Mucosa of gallbladder (tissue), 1 donor: ENCODE measurements around the gene HNRNPD. TPM values are rescaled to one million over a fixed set of nuclear protein-coding genes. Genes with fewer than 3 reads are reported as not detected.
"Not testable (repeated sequence)": the region's sequence is repeated elsewhere in the genome, so short reads cannot be mapped to it uniquely, and the experiment has no call there.

ENCODE experiments used
- DNase-seq: peaks from one replicate; pipeline ENCODE4 v3.0.0-alpha.2; 2020; ENCODE audit warnings: low spot score
- total RNA-seq: library from RNA; stranded (reverse); gene quantifications from one replicate; pipeline ENCODE4 v1.2.1, GENCODE V29; 2021
- donor health status: DM: no; HTN: no; CAD: no.

HNRNPD gene, protein sequence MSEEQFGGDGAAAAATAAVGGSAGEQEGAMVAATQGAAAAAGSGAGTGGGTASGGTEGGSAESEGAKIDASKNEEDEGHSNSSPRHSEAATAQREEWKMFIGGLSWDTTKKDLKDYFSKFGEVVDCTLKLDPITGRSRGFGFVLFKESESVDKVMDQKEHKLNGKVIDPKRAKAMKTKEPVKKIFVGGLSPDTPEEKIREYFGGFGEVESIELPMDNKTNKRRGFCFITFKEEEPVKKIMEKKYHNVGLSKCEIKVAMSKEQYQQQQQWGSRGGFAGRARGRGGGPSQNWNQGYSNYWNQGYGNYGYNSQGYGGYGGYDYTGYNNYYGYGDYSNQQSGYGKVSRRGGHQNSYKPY
- total RNA-seq, result 123 TPM

DNA sequence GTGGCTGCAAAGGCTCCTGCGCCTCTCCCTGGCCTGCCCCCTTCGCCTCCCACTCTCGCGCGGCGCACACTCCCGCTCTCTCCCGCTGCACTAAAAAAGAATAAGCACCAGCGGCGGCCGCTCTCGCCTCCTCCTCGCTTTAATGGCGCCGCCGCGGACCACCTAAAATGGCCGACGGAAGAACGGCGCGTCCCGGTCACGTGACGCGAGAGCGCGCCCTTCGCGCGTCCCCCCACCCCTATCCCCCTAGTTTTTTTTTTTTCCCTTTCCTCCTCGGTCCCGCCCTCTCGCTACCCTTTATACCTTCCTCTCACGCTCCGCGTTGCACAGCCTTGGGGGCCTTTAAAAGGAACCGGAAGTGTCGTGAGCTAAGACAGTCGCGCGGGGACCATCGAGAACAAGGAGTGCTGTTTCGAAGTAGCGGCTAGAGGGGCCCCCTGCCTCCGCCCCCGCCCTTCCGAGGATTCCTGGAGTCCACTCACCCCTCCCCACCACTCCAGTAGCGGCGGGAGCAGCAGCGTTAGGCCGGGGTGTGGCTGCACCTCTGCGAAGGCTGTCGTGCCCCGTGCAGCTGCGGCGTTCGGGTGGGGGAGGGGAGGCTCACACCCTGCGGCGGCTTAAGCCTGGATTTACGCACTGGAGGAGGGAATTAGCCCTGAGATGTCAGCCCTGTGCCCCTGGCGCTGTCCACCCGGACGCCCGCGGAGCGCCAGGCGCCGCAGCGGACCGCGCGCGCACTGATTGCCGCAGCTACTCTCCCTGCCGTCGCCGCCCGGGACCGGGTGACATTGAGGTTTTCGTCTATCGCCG lies at the start of gene HNRNPD:
Gene HNRNPD (minus strand): TSS at position 176 of the 810 bp plus-strand sequence. CDS start 313 bp downstream, outside the sequence.
- DNase-seq, result peak; percentile 98

GRCh38 chr4:82422616-82423015 lies 48.8 kb upstream of the HNRNPD start:
- no peak for DNase-seq

- DNase-seq, result no peak
These were observed 48.2 kb upstream of the HNRNPD start for GRCh38 chr4:82421796-82422560.

DNA sequence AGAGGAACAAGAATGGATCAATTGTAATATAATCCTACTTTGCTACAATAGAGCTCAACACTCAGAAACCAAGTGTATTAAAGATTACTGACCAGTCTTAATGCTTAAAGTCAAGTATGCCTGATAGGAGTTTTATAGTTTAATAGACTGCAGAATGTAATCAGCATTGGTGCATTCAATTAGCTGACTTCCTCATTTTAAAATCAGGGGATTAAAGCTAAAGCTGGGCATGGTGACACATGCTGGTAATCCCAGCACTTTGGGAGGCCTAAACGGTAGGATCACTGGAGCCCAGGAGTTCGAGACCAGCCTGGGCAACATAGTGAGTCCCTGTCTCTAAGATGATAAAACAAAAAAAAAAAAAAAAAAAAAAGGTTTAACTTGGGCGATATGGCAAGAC lies 45.7 kb upstream of the HNRNPD start:
- DNase-seq, result no peak

DNA sequence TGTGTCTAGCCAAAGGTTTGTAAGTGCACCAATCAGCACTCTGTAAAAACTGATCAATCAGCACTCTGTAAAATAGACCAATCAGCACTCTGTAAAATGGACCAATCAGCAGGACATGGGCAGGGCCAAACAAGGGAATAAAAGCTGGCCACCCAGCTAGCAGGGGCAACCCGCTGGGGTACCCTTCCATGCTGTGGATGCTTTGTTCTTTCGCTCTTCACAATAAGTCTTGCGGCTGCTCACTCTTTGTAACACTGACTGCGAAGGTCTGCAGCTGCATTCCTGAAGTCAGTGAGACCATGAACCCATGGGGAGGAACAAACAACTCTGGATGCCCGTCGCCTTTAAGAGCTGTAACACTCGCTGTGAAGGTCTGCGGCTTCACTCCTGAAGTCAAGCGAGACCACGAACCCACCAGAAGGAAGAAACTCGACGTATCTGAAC lies 42.2 kb upstream of the HNRNPD start:
- DNase-seq, result no peak

- not testable (repeated sequence) for DNase-seq
These were observed 41.3 kb upstream of the HNRNPD start for GRCh38 chr4:82415061-82415460.

DNA sequence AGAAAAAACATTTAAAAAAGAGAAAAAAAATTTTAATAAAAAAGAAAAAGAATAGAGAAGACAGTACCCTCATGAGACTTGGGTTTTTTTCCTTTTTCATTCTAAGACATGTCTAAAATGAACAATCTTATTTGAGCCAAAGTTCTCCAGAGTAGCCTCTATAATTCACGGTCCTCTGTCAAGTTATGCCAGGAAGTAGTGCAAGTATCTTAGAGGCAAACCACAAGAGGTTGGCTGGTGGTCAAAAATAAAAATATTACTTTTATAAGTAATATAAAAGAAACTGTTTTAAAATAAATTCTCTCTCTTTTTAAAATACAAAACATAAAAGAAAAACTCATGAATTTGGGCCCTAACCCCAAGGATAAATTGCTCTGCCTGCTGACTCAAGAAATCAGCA lies 29.9 kb upstream of the HNRNPD start:
- no peak for DNase-seq

DNA sequence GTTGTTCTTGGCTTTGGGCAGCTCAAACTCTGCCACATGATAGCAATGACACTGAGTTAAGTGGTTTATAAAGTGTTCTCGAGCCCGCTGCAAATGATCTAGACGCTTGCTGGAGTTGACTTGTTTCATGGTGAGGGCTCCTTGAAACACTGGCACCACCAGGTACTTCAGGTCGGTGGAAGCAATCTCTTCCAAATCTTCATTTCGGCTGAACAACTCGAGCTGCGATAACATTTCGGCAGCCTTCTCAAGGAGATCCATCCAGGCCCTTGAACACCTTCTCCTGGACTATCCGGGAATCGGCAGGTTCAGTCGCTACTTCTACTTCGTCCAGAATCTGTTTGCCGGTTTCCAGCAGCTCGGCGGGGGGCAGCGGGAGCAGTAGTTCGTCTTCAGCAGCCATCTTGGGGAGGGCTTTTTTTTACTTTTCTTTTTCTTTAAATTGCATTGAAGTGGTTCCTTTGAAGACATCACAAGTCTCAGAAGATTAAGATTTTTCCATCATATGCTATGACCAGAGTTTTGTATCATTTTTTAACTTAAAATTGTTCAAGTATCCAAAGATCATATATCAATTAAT lies 28.5 kb upstream of the HNRNPD start:
- DNase-seq, result no peak

- no peak for DNase-seq
These were observed 27.8 kb upstream of the HNRNPD start for GRCh38 chr4:82401600-82401999.

- no peak for DNase-seq
These were observed 24.5 kb upstream of the HNRNPD start for GRCh38 chr4:82398263-82398662.

DNA sequence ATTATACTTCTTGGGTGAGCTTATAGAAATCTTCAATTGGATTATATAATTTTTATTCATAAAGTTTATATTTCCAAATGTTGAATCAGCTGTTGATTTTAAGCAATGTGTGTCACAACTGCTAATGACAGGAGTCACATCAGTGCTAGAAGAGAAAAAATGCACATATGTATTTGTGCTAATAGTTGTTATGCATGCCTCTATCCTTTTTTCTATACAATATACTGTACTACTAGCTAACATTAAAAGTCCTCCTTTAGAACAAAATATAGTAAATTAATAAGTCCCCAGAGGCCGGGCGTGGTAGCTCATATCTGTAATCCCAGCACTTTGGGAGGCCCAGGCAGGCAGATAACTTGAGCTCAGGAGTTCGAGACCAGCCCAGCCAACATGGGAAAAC lies 23.7 kb upstream of the HNRNPD start:
- no peak for DNase-seq

DNA sequence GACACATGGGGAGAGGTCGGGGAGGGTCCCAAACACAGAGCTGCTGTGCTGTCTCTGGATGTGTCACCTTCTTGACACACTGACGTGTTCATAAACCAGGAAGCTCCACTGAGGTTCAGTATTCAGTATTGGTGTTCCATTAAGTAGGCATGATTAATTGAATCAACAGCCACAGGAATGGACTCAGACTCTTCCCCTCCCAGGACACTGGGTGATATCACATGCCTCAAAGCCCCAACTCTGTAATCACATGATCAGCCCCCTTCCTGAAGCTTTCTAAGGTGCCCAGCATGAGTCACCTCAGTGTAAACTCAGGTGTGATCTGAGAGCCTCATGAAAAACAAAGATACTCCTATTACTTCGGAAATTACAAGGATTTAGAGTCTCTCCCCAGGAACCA lies 21.1 kb upstream of the HNRNPD start:
- peak; percentile 67 for DNase-seq

DNA sequence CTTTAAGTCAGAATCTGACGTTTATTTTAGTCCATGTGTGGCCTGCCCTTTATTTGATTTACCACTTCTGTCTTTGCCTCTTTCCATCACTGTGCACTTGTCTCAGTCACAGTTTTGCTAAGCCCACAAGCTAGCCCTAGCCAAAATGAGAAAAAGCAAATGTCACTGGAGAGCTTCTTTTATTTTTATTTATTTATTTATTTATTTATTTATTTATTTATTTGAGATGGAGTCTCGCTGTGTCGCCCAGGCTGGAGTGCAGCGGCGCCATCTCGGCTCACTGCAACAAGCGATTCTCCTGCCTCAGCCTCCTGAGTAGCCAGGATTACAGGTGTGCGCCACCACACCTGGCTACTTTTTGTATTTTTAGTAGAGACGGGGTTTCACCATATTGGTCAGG lies 16.3 kb upstream of the HNRNPD start:
- DNase-seq, result not testable (repeated sequence)

GRCh38 chr4:82388405-82388804 lies 14.6 kb upstream of the HNRNPD start:
- DNase-seq, result no peak

DNA sequence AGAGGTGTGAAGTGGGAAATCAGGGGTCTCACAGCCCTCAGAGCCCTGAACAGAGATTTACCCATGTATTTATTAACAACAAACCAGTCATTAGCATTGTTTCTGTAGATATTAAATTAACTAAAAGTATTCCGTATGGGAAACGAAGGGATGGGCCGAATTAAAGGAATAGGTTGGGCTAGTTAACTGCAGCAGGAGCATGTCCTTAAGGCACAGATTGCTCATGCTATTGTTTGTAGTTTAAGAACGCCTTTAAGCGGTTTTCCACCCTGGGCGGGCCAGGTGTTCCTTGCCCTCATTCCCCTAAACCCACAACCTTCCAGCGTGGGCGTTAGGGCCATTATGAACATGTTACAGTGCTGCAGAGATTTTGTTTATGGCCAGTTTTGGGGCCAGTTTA lies 12.5 kb upstream of the HNRNPD start:
- not testable (repeated sequence) for DNase-seq

- DNase-seq, result no peak
These were observed 9.0 kb upstream of the HNRNPD start for GRCh38 chr4:82382751-82383150.

- no peak for DNase-seq
These were observed 8.0 kb upstream of the HNRNPD start for GRCh38 chr4:82381661-82382296.

DNA sequence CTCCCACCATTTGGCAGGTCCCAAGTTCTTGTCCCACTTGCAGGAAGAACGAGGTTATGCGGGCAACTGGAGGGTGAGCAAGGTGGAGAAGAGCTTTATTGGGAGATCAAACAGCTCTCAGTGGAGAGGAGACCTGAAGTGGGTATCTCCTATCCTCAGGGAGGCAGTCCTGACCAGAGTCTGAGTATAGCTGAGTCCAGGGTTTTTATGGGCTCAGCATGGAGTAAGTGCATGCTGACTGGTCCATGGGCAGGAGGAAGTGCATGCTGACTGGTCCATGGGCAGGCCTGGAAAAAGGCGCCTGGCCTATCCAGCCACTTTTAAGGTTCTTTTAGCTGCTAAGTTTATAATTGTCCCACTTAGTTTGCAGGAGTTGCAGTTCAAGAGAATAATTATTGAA lies 7.4 kb upstream of the HNRNPD start:
- DNase-seq, result no peak

DNA sequence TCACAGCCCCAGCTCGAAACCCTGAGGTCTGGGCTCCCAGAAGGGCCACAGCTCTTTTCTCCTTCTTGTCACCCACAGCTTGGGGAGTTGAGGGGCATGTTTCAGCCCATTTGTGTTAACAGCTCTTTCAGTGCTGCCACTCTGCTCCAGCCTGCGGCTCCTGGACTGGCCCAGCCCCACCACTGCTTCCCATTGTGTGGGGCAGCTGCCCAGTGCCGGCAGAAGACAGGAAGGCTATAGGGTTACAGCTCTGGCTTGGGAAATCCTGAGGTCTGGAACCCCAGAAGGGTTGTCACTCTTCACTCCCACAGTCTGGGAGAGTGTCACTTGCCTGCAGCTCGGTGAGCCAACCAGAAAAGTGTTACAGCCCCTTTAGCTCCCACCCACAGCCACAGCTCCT lies 7.0 kb upstream of the HNRNPD start:
- DNase-seq, result no peak

- DNase-seq, result no peak
These were observed 6.6 kb upstream of the HNRNPD start for GRCh38 chr4:82380344-82380743.

- no peak for DNase-seq
These were observed 2.3 kb upstream of the HNRNPD start for GRCh38 chr4:82376109-82376508.

GRCh38 chr4:82373486-82373815 lies 340 bp downstream of the HNRNPD start:
- no peak for DNase-seq
